Pancreas (tissue), 10 donors: ENCODE measurements around the gene KDM3B. TPM values are rescaled to one million over a fixed set of nuclear protein-coding genes. Genes with fewer than 3 reads are reported as not detected.

Source experiments
- ATAC-seq, 4 donors: fragments of 200-7000 bp; cut with Tn5 transposase; one replicate each; pipeline versions ENCODE4 v1.8.0 to v1.9.1; 2020; ENCODE audit warnings: mild to moderate bottlenecking in 4 of 4, moderate library complexity in 4 of 4
- DNase-seq, 6 donors: peaks; one replicate each; pipeline ENCODE4 v3.0.0-alpha.2; 2020
- FAIRE-seq: peaks from 2 replicates; lab custom pipeline; 2012; peaks lifted over from hg19 to GRCh38; lab: Jason Lieb, UNC
- H3K27ac ChIP-seq, 4 donors: fragments of 200-600 bp; sonication (generic); 1 replicate in 3 of 4; 2 replicates in 1 of 4; pipeline versions ENCODE4 v1.5.0 to v1.8.0; 2020
- H3K27me3 ChIP-seq, 4 donors: fragments of 200-600 bp; one replicate each; pipeline ENCODE4 v1.8.0; 2021
- H3K36me3 ChIP-seq, 3 donors: fragments of 200-600 bp; sonication (generic) in 1 of 3; one replicate each; pipeline versions ENCODE4 v1.5.0 to v1.8.0; 2020 to 2021
- H3K4me1 ChIP-seq, 3 donors: fragments of 200-600 bp; one replicate each; pipeline ENCODE4 v1.8.0; 2021
- H3K4me3 ChIP-seq, 4 donors: fragments of 200-600 bp; sonication (generic) in 2 of 4; one replicate each; pipeline versions ENCODE4 v1.5.0 to v1.8.0; 2020 to 2021
- H3K9me3 ChIP-seq, 4 donors: fragments of 200-600 bp; one replicate each; pipeline ENCODE4 v1.8.0; 2021
- WGBS, 2 donors: extraction: QIAGEN DNeasy Blood & Tissue Kit; methylation state at CpG; one replicate each; pipeline ENCODE4 v1.1.7; 2013; 5-methylcytosine and 5-hydroxymethylcytosine counted together
- intact Hi-C, 3 donors: fragments of 100-400 bp; cut with DNase I; formaldehyde crosslinking; loops; one replicate each; pipeline versions ENCODE4 v1.11.1 to v1.14.2; 2022
- polyA plus RNA-seq, 2 donors: library from polyadenylated mRNA; stranded (reverse); fragments of 200-250 nt; gene quantifications; one replicate each; pipeline ENCODE4 v1.2.3, GENCODE V29; 2013
- total RNA-seq, 6 donors: library from RNA; stranded (reverse); fragmentation: NEBNext Ultra II Directional in 4 of 6; extraction: Animal tissue kit (Norgen Biotek cat#: 25700) in 4 of 6; gene quantifications; one replicate each; pipeline versions ENCODE4 v1.2.1 to v1.2.4, GENCODE V29; 2021 to 2023
- TF ChIP-seq, protein P1 (sequence below), 4 donors: fragments of 200-600 bp; sonication (generic) in 3 of 4; IDR thresholded peaks; one replicate each; pipeline versions ENCODE4 v1.5.0 to v1.8.0; 2021; ENCODE audit warnings: antibody characterized with exemption in 4 of 4
- donor health status: healthy with polysubstance abuse.
- donor health status: DM: no; HTN: no; CAD: no; lungs with moderate emphysema.
- donor health status: DM: no; HTN: no; CAD: no.
- donor health status: control.
- donor health status: control.
- donor health status: Bipolar disorder and iron deficiency.
- donor health status: DM: yes; HTN: yes; CAD: no.
- donor health status: DM: no; HTN: no; CAD: no.
- donor health status: DM: no; HTN: no; CAD: no.
- donor health status: DM: yes; HTN: yes; CAD: no.

The KDM3B gene
- total and polyA plus RNA-seq, 8 donors = 14.3 to 38.3 (median 24.9) TPM

DNA sequence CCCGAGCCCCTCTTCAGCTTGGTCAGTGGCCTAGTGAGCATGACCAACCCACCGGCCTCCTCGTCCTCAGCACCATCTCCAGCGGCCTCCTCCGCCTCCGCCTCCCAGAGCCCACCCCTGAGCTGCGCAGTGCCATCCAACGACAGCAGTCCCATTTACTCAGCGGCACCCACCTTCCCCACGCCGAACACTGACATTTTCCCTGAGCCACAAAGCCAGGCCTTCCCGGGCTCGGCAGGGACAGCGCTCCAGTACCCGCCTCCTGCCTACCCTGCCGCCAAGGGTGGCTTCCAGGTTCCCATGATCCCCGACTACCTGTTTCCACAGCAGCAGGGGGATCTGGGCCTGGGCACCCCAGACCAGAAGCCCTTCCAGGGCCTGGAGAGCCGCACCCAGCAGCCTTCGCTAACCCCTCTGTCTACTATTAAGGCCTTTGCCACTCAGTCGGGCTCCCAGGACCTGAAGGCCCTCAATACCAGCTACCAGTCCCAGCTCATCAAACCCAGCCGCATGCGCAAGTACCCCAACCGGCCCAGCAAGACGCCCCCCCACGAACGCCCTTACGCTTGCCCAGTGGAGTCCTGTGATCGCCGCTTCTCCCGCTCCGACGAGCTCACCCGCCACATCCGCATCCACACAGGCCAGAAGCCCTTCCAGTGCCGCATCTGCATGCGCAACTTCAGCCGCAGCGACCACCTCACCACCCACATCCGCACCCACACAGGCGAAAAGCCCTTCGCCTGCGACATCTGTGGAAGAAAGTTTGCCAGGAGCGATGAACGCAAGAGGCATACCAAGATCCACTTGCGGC lies 114.6 kb downstream of the KDM3B start:
- TF ChIP-seq, protein P1, sequence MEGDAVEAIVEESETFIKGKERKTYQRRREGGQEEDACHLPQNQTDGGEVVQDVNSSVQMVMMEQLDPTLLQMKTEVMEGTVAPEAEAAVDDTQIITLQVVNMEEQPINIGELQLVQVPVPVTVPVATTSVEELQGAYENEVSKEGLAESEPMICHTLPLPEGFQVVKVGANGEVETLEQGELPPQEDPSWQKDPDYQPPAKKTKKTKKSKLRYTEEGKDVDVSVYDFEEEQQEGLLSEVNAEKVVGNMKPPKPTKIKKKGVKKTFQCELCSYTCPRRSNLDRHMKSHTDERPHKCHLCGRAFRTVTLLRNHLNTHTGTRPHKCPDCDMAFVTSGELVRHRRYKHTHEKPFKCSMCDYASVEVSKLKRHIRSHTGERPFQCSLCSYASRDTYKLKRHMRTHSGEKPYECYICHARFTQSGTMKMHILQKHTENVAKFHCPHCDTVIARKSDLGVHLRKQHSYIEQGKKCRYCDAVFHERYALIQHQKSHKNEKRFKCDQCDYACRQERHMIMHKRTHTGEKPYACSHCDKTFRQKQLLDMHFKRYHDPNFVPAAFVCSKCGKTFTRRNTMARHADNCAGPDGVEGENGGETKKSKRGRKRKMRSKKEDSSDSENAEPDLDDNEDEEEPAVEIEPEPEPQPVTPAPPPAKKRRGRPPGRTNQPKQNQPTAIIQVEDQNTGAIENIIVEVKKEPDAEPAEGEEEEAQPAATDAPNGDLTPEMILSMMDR (IDR thresholded peaks at IDR 0.05) = no peak
- Histone ChIP-seq H3K4me3 (peak overlapping the region in 3 of 4 donors; percentile 62 to 75 (median 74)), H3K36me3 (no peaks in the 10 kb centered on the region), H3K27me3 (no peaks in the 10 kb centered on the region), H3K4me1 (peaks cover 4 to 16% (median 9%) of the 10 kb centered on the region in 3 donors), H3K9me3 (no peaks in the 10 kb centered on the region), H3K27ac (no peak overlapping the region)
- no peak for FAIRE-seq
- intact Hi-C loops = no loop called here
- ATAC-seq = no peak
- 91 to 92% methylated on average over 45 of the region's 45 CpGs for WGBS, 2 donors
- peak in 3 of 6 donors; percentile 62 to 65 (median 64) for DNase-seq

DNA sequence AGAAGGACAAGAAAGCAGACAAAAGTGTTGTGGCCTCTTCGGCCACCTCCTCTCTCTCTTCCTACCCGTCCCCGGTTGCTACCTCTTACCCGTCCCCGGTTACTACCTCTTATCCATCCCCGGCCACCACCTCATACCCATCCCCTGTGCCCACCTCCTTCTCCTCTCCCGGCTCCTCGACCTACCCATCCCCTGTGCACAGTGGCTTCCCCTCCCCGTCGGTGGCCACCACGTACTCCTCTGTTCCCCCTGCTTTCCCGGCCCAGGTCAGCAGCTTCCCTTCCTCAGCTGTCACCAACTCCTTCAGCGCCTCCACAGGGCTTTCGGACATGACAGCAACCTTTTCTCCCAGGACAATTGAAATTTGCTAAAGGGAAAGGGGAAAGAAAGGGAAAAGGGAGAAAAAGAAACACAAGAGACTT lies 115.2 kb downstream of the KDM3B start:
- Histone ChIP-seq H3K4me1 (peaks cover 4 to 16% (median 9%) of the 10 kb centered on the region in 3 donors), H3K36me3 (no peaks in the 10 kb centered on the region), H3K27me3 (no peaks in the 10 kb centered on the region), H3K9me3 (no peaks in the 10 kb centered on the region), H3K4me3 (peak overlapping the region in 2 of 4 donors; percentile 62 to 74), H3K27ac (no peak overlapping the region)
- intact Hi-C loops = no loop called here
- no peak for FAIRE-seq
- ATAC-seq = no peak
- WGBS, 2 donors = 90 to 92% methylated on average over 12 to 14 of the region's 14 CpGs
- TF ChIP-seq, protein P1 (IDR thresholded peaks at IDR 0.05) = no peak
- peak in 2 of 6 donors; percentile 47 to 53 for DNase-seq

DNA sequence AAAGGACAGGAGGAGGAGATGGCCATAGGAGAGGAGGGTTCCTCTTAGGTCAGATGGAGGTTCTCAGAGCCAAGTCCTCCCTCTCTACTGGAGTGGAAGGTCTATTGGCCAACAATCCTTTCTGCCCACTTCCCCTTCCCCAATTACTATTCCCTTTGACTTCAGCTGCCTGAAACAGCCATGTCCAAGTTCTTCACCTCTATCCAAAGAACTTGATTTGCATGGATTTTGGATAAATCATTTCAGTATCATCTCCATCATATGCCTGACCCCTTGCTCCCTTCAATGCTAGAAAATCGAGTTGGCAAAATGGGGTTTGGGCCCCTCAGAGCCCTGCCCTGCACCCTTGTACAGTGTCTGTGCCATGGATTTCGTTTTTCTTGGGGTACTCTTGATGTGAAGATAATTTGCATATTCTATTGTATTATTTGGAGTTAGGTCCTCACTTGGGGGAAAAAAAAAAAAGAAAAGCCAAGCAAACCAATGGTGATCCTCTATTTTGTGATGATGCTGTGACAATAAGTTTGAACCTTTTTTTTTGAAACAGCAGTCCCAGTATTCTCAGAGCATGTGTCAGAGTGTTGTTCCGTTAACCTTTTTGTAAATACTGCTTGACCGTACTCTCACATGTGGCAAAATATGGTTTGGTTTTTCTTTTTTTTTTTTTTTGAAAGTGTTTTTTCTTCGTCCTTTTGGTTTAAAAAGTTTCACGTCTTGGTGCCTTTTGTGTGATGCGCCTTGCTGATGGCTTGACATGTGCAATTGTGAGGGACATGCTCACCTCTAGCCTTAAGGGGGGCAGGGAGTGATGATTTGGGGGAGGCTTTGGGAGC lies 115.9 kb downstream of the KDM3B start:
- TF ChIP-seq, protein P1 (IDR thresholded peaks at IDR 0.05) = no peak
- intact Hi-C loops = no loop called here
- ATAC-seq = no peak
- H3K9me3 ChIP-seq = no peaks in the 10 kb centered on the region
- H3K36me3 ChIP-seq = no peaks in the 10 kb centered on the region
- H3K27me3 ChIP-seq = no peaks in the 10 kb centered on the region
- FAIRE-seq = no peak
- DNase-seq = no peak
- peak overlapping the region in 1 of 4 donors; percentile 74 for H3K4me3 ChIP-seq
- no peak overlapping the region for H3K27ac ChIP-seq
- peaks cover 4 to 15% (median 9%) of the 10 kb centered on the region in 3 donors for H3K4me1 ChIP-seq
- WGBS, 2 donors = 80 to 92% methylated on average over 7 of the region's 7 CpGs

DNA sequence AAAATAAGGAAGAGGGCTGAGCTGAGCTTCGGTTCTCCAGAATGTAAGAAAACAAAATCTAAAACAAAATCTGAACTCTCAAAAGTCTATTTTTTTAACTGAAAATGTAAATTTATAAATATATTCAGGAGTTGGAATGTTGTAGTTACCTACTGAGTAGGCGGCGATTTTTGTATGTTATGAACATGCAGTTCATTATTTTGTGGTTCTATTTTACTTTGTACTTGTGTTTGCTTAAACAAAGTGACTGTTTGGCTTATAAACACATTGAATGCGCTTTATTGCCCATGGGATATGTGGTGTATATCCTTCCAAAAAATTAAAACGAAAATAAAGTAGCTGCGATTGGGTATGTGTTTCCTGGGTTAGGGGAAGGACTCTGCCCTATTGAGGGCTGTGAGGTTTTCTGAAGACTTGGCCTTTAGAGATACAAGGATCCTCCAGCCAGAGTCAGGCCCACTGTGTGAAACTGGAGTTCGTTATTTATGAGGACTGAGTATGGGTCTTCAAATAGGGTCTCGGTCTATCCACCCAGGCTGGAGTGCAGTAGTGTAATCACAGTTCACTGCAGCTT lies 116.6 kb downstream of the KDM3B start:
- DNase-seq = no peak
- 89 to 92% methylated on average over 8 of the region's 8 CpGs for WGBS, 2 donors
- FAIRE-seq = no peak

More for the DNA sequence above, 116.6 kb downstream of the KDM3B start:
- H3K27me3 ChIP-seq = no peaks in the 10 kb centered on the region
- H3K4me1 ChIP-seq = peaks cover 4 to 12% (median 9%) of the 10 kb centered on the region in 3 donors
- H3K27ac ChIP-seq = no peak overlapping the region
- TF ChIP-seq, protein P1 (IDR thresholded peaks at IDR 0.05) = no peak
- intact Hi-C loops = no loop called here
- H3K4me3 ChIP-seq = no peak overlapping the region
- H3K36me3 ChIP-seq = no peaks in the 10 kb centered on the region
- ATAC-seq = no peak
- no peaks in the 10 kb centered on the region for H3K9me3 ChIP-seq
